Urinary bladder (tissue), 4 donors: Measurements from ENCODE around the gene ATXN2L. TPM values are rescaled to one million over a fixed set of nuclear protein-coding genes. Genes with fewer than 3 reads are reported as not detected.

ENCODE experiments used
- DNase-seq: peaks from one replicate; pipeline ENCODE4 v3.0.0-alpha.2; 2015; ENCODE audit errors: extremely low spot score
- H3K27ac ChIP-seq: one replicate; pipeline ENCODE4 v1.5.1; 2013; ENCODE audit warnings: low read depth, mild to moderate bottlenecking, moderate library complexity
- H3K36me3 ChIP-seq: one replicate; pipeline ENCODE4 v1.6.1; 2013; ENCODE audit warnings: mild to moderate bottlenecking, moderate library complexity; ENCODE audit not compliant: insufficient read depth
- H3K4me1 ChIP-seq: one replicate; pipeline ENCODE4 v1.6.1; 2013; ENCODE audit warnings: mild to moderate bottlenecking, moderate library complexity; ENCODE audit not compliant: insufficient read depth
- H3K4me3 ChIP-seq: one replicate; pipeline ENCODE4 v1.5.1; 2013; ENCODE audit warnings: low read depth, low read length
- WGBS: extraction: QIAGEN DNeasy Blood & Tissue Kit; methylation state at CpG from one replicate; pipeline ENCODE4 v1.1.7; 2013; 5-methylcytosine and 5-hydroxymethylcytosine counted together
- polyA plus RNA-seq: library from polyadenylated mRNA; stranded (reverse); fragments of 200-250 nt; gene quantifications from one replicate; pipeline ENCODE4 v1.2.3, GENCODE V29; 2013
- total RNA-seq: library from RNA; depleted of rRNA; stranded (reverse); fragments of >200 nt; gene quantifications from one replicate; pipeline ENCODE4 v1.2.3, GENCODE V29; 2014
- donor health status: healthy with polysubstance abuse.
- donor health status: healthy.

Gene ATXN2L
- total and polyA plus RNA-seq, 2 donors: 35.9 to 69.8 TPM

- Histone ChIP-seq H3K36me3 (no peaks in the 10 kb centered on the region), H3K4me3 (no peak overlapping the region), H3K4me1 (no peaks in the 10 kb centered on the region), H3K27ac (no peak overlapping the region)
- WGBS: 48% methylated on average over 6 of the region's 6 CpGs
- no peak for DNase-seq
These were observed 3.3 kb downstream of the ATXN2L start for GRCh38 chr16:28826141-28826540.

DNA sequence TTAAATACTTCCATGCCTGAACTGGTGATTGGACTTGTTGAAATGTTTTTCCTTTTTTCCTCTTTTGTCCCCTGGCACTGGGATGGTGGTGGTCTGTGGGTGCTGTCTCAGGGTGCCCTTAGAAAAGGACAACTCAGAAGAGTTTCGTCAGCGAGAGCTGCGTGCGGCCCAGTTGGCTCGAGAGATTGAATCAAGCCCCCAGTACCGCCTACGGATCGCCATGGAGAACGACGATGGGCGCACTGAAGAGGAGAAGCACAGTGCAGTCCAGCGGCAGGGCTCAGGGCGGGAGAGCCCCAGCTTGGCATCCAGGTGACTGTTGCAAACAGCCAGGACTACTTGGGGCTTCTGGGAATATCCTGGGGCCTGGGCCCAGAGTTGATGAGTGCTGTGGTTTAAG, 6.9 kb downstream of the ATXN2L start:
- Histone ChIP-seq H3K4me1 (no peaks in the 10 kb centered on the region), H3K27ac (no peak overlapping the region), H3K4me3 (no peak overlapping the region), H3K36me3 (peaks cover 14% of the 10 kb centered on the region)
- DNase-seq: no peak
- 98% methylated on average over 13 of the region's 13 CpGs for WGBS

DNA sequence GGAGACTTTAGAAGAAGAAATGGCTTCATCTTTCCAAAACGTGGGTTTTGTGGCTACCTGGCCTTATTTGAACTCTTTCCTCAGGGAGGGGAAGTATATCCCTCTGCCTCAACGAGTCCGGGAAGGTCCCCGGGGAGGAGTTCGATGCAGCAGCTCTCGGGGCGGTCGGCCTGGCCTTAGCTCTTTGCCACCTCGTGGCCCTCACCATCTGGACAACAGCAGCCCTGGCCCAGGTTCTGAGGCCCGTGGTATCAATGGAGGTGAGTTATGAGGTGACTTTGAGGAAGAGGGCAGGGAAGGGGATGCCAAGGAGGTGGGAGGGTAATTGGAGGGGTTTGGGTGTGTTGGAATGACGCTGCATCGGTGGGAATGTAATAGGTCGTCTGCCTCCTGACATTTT, 7.7 kb downstream of the ATXN2L start:
- DNase-seq: no peak
- 90% methylated on average over 13 of the region's 13 CpGs for WGBS
- no peaks in the 10 kb centered on the region for H3K4me1 ChIP-seq
- no peak overlapping the region for H3K4me3 ChIP-seq
- H3K27ac ChIP-seq: no peak overlapping the region
- H3K36me3 ChIP-seq: peaks cover 14% of the 10 kb centered on the region

DNA sequence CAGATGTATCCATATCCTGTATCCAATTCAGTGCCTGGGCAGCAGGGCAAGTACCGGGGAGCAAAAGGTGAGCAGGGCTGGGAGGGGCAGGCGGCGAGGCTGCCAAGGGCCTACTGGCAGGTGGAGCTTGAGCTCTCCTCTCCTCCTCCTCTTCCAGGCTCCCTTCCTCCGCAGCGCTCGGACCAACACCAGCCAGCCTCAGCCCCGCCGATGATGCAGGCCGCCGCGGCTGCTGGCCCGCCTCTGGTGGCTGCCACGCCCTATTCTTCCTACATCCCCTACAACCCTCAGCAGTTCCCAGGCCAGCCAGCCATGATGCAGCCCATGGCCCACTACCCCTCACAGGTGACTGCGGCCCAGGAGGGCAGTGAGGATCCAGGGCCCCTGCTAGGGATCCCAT, 11.6 kb downstream of the ATXN2L start:
- Histone ChIP-seq H3K4me1 (no peaks in the 10 kb centered on the region), H3K27ac (no peak overlapping the region), H3K36me3 (peaks cover 19% of the 10 kb centered on the region), H3K4me3 (no peak overlapping the region)
- 93% methylated on average over 14 of the region's 14 CpGs for WGBS
- DNase-seq: no peak

- H3K4me1 ChIP-seq: no peaks in the 10 kb centered on the region
- H3K27ac ChIP-seq: no peak overlapping the region
- 90% methylated on average over 25 of the region's 25 CpGs for WGBS
- no peak overlapping the region for H3K4me3 ChIP-seq
- H3K36me3 ChIP-seq: peaks cover 19% of the 10 kb centered on the region
- no peak for DNase-seq
These were observed 12.4 kb downstream of the ATXN2L start for GRCh38 chr16:28834873-28835863.

- WGBS: 93% methylated on average over 25 of the region's 25 CpGs
These were observed 13.3 kb downstream of the ATXN2L start for GRCh38 chr16:28835864-28836760.

GRCh38 chr16:28836761-28837064, 13.9 kb downstream of the ATXN2L start:
- 86% methylated on average over 8 of the region's 8 CpGs for WGBS
- Histone ChIP-seq H3K27ac (no peak overlapping the region), H3K4me1 (no peaks in the 10 kb centered on the region), H3K4me3 (no peak overlapping the region), H3K36me3 (peaks cover 19% of the 10 kb centered on the region)
- no peak for DNase-seq

More at GRCh38 chr16:28835864-28836760, 13.3 kb downstream of the ATXN2L start:
- no peaks in the 10 kb centered on the region for H3K4me1 ChIP-seq
- peaks cover 19% of the 10 kb centered on the region for H3K36me3 ChIP-seq
- no peak for DNase-seq
- no peak overlapping the region for H3K27ac ChIP-seq
- no peak overlapping the region for H3K4me3 ChIP-seq

GRCh38 chr16:28837672-28838557, 15.1 kb downstream of the ATXN2L start:
- no peak for DNase-seq
- H3K27ac ChIP-seq: no peak overlapping the region
- no peak overlapping the region for H3K4me3 ChIP-seq
- WGBS: 88% methylated on average over 7 of the region's 7 CpGs
- H3K4me1 ChIP-seq: no peaks in the 10 kb centered on the region
- peaks cover 14% of the 10 kb centered on the region for H3K36me3 ChIP-seq

- Histone ChIP-seq H3K4me1 (no peaks in the 10 kb centered on the region), H3K4me3 (no peak overlapping the region), H3K36me3 (peaks cover 9% of the 10 kb centered on the region), H3K27ac (no peak overlapping the region)
- WGBS: 100% methylated on average over 1 of the region's 1 CpG
- DNase-seq: no peak
These were observed 15.7 kb downstream of the ATXN2L start for GRCh38 chr16:28838558-28838918.

DNA sequence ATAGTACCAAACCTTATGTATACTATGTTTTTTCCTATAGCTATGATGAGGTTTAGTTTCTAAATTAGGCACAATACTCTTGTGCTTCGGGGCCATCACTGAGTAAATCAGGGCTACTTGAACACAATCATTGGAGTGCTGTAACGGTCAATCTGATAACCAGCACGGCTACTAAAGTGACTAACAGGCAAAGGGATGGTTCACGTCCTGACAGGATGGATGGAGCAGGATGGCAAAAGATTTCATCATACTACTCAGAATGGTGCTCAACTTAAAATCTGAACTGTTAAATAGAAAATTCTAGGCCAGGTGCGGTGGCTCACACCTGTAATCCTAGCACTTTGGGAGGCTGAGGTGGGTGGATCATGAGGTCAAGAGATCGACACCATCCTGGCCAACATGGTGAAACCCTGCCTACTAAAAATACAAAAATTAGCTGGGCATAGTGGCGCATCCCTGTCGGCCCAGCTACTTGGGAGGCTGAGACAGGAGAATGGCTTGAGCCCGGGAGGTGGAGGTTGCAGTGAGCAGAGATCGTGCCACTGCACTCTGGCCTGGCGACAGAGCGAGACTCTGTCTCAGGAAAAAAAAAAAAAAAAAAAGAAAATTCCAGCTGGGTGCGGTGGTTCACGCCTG, 16.3 kb downstream of the ATXN2L start:
- Histone ChIP-seq H3K4me1 (no peaks in the 10 kb centered on the region), H3K36me3 (peaks cover 10% of the 10 kb centered on the region), H3K4me3 (no peak overlapping the region), H3K27ac (no peak overlapping the region)
- DNase-seq: no peak
- 94% methylated on average over 14 of the region's 14 CpGs for WGBS

- Histone ChIP-seq H3K27ac (no peak overlapping the region), H3K4me1 (no peaks in the 10 kb centered on the region), H3K36me3 (peaks cover 10% of the 10 kb centered on the region), H3K4me3 (no peak overlapping the region)
- DNase-seq: no peak
- WGBS: 24% methylated on average over 1 of the region's 1 CpG
These were observed 17.1 kb downstream of the ATXN2L start for GRCh38 chr16:28839899-28840298.

GRCh38 chr16:28842696-28843095, 19.9 kb downstream of the ATXN2L start:
- peaks cover 4% of the 10 kb centered on the region for H3K36me3 ChIP-seq
- H3K4me1 ChIP-seq: no peaks in the 10 kb centered on the region
- 94% methylated on average over 7 of the region's 7 CpGs for WGBS
- DNase-seq: no peak
- no peak overlapping the region for H3K27ac ChIP-seq
- no peak overlapping the region for H3K4me3 ChIP-seq

DNA sequence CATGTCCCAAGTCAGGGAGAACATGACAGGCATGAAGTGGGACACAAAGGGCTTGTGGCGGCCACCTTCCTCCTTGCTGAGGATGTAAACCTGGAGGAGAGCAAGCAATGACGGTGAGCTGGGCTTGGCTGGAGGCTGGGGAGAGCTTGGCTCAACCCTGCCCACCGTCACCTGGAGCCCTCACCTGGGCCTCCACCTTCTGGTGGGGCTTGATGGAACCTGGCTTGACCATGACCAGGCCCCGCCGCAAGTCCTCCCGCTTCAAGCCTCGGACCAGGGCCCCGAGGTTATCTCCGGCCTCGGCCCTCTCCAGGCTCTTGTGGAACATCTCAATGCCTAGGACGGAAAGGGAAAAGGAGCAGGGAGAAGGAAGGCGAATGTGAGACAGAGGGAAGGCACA, 21.0 kb downstream of the ATXN2L start:
- no peak for DNase-seq
- Histone ChIP-seq H3K4me1 (no peaks in the 10 kb centered on the region), H3K36me3 (peaks cover 4% of the 10 kb centered on the region), H3K27ac (no peak overlapping the region), H3K4me3 (no peak overlapping the region)
- 95% methylated on average over 12 of the region's 12 CpGs for WGBS
